H7 (cell line): ENCODE measurements around the gene TRPC4. TPM values are rescaled to one million over a fixed set of nuclear protein-coding genes. Genes with fewer than 3 reads are reported as not detected.
"Not testable (repeated sequence)": the region's sequence is repeated elsewhere in the genome, so short reads cannot be mapped to it uniquely, and the experiment has no call there.

Source experiments
- DNase-seq: peaks from one replicate; pipeline ENCODE4 v3.0.0; 2012
- H3K27me3 ChIP-seq: 2 replicates; pipeline ENCODE4 v1.6.0; 2011; ENCODE audit warnings: mild to moderate bottlenecking, low read length; ENCODE audit not compliant: control insufficient read depth, insufficient read depth
- H3K36me3 ChIP-seq: replicated peaks from 2 replicates; pipeline ENCODE4 v1.5.1; 2011; ENCODE audit warnings: low read length; ENCODE audit not compliant: control insufficient read depth, insufficient read depth
- H3K4me3 ChIP-seq: 2 replicates; pipeline ENCODE4 v1.5.1; 2011; ENCODE audit warnings: low read depth, mild to moderate bottlenecking, control low read depth, low read length, moderate library complexity; ENCODE audit not compliant: insufficient read depth
- total RNA-seq: library from RNA; depleted of rRNA; stranded (reverse); fragments of >200 nt; shearing (Covaris generic); gene quantifications from 2 replicates; pipeline ENCODE4 v1.2.3, GENCODE V29; 2014

The TRPC4 gene
- total RNA-seq, 1 experiment from 2014 or later, result 3.8 TPM

DNA sequence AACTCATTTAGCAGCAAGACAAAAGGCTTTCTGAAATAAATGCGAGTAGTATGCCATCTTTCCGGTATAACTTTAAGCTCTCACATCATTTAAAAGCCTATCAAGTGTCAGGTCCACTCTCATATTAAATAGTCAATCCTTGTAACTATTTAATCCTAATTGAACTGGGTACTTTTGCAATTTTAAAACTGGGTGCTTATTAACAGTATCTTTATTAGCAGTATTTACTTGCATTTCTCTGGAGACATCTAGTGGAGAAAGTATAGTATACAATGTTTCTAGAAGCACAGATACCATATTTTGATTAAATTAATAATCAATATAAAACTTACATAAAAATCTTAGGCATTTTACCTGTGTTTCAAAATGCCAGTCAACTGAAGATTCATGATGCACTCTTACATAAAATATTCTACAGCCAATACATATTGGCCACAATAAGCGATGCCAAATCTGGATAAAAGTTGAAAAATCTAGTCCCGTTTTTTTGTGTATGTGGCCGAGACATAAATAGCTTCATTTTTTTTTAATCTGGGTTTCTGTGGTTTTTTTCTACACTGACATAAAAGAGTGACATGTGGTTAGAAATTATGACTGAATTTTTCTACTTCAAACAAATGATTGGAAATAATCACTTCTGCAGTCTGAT, 266.7 kb downstream of the TRPC4 start:
- no peaks in the 10 kb centered on the region for H3K36me3 ChIP-seq
- no peak for DNase-seq
- H3K27me3 ChIP-seq, result no peaks in the 10 kb centered on the region
- H3K4me3 ChIP-seq, result no peak overlapping the region

DNA sequence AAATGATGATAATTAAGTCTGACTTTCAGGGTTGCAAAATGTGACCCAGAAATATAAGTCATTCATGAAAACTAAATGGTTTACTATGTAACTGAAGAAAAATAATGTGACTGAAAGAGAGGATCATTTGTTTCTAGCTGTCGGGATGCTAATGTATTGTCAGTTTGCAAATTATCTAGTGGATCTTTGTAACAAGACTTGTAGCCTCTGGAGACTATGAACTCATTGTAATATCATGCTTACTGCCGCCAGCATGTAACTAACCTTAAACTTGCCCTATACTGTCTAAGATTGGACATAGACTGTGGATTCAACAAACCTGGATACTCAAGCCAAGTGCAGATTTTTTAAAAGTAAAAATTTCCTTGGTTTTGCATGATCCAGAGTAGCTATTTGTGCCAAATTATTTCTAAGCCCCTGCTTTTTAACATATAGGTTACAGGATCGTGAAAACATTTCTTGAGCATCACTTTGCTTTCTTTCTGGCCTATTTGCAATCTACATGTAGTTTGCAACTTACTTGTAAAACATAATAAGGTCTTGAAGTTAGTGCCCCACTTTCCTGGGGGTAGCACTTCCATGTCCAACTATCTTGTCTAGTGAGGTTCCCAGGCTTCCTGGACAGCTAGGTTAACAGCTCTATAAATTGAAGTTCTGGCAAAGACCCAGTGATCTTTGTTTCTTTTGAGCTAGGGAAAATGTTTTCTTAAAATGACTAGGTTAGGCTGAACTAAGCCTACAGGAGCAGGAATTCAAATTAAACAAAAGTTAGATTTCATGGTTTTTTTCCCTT, 267.7 kb downstream of the TRPC4 start:
- no peak overlapping the region for H3K4me3 ChIP-seq
- no peak for DNase-seq
- no peaks in the 10 kb centered on the region for H3K36me3 ChIP-seq
- no peaks in the 10 kb centered on the region for H3K27me3 ChIP-seq

DNA sequence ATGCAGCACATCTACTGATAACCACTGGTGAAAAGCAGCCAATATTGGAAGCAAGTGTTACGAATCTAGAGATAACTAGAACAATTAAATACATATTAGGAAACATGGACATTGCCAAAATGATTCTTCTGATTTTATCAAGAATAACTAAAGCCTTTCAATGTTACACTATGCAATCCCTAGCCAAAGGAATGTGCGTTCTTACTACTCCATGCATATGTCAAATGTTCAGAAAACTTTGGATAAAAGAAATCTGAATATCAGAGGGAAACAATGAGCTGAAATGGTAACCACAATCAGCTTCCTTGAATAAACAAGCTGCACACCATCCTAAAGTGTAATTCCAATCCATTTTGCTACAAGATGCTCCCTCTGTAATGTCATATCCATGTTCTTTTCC, 270.1 kb downstream of the TRPC4 start:
- H3K36me3 ChIP-seq, result no peaks in the 10 kb centered on the region
- H3K4me3 ChIP-seq, result no peak overlapping the region
- DNase-seq, result no peak
- H3K27me3 ChIP-seq, result no peaks in the 10 kb centered on the region

DNA sequence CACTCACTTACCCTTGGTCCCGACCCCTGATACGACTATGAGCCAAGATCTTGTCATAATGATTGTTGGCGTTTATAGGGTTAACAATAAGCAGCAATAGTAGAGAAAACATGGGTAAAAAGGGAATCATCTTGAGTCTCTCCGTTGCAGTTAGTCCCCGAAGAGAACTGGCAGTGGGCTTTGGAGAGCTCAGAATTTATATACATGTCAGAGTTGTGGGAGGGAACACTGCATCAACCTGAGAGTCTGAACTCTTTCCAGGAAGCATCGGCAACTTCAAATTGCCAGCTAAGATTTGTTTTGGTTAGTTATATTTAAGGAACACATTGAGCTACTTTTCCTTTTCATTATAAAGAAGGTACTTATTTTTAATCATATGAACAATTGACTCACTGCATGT, 271.0 kb downstream of the TRPC4 start, which contains the start of gene POSTN:
Gene POSTN (minus strand): TSS at position 172 of the 400 bp plus-strand sequence. CDS start 42 bp downstream, at position 130.
- Histone ChIP-seq H3K27me3 (no peaks in the 10 kb centered on the region), H3K4me3 (no peak within 1 kb of the TSS)
- DNase-seq, result no peak

DNA sequence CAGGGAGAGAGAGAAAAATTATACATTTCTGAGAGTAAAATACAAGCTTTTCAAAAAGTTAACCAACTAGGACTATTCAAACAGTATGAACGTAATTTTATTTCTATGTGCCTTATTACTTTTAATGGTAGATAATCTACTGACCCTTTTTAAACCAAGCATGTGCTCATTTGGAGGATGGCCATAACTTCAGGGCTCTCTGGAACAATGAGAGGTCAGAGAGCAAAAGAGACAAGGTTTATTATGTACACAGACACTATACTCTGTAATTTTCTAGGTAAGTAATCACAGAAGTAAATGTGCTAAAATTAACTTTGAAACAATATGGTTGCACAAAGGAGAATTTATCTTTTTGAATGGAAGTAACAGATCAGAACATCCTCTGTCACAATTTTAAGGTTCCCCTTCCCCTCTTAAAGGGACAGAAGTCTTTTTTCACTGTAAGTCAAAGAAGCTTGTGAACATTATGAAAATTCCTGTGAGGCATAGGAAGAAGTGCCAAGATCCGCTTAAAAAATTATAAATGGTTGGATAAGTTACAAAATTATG, 272.0 kb downstream of the TRPC4 start:
- H3K36me3 ChIP-seq, result no peaks in the 10 kb centered on the region
- H3K4me3 ChIP-seq, result no peak overlapping the region
- DNase-seq, result no peak
- H3K27me3 ChIP-seq, result no peaks in the 10 kb centered on the region

More for the DNA sequence above, 271.0 kb downstream of the TRPC4 start, which contains the start of gene POSTN:
- no peaks in the 10 kb centered on the region for H3K36me3 ChIP-seq

DNA sequence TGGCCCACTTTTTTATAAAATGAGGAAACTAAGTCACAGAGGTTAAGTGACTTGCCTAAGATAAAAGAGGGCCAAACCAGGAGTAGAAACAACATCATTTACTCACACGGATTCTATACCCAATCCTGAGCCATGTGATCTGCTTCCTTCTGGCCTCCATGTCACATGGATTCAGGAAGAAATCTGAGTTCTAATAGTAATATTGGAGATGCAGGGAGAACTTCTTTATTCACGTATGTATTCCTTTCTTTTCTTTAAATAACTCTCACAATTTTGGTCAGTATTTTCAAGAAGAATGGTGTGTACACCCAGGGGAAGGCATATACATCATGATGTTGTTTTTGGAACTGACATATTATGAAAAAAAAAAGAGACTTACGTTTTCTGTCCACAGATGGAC, 272.8 kb downstream of the TRPC4 start:
- H3K27me3 ChIP-seq, result no peaks in the 10 kb centered on the region
- H3K4me3 ChIP-seq, result no peak overlapping the region
- H3K36me3 ChIP-seq, result no peaks in the 10 kb centered on the region
- DNase-seq, result no peak

DNA sequence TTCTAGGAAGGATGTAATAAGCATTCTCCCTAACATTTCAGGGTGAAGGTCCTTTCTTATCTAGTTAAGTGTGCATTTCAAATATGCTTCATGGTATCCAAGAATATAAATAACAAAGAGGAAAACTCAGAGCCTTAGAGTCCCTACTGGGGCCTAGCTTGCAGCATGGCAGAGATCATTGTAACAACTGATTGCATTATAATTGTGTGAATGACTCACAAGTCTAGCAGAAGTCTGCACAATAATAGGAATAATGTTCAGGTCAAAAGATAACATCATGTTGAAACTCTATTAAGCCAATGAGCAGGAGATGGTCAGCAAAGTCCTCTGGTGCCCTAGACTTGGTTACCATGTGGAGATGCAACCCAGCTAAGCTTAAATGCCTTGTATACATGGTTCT, 274.4 kb downstream of the TRPC4 start:
- Histone ChIP-seq H3K27me3 (no peaks in the 10 kb centered on the region), H3K4me3 (no peak overlapping the region), H3K36me3 (no peaks in the 10 kb centered on the region)
- DNase-seq, result no peak

DNA sequence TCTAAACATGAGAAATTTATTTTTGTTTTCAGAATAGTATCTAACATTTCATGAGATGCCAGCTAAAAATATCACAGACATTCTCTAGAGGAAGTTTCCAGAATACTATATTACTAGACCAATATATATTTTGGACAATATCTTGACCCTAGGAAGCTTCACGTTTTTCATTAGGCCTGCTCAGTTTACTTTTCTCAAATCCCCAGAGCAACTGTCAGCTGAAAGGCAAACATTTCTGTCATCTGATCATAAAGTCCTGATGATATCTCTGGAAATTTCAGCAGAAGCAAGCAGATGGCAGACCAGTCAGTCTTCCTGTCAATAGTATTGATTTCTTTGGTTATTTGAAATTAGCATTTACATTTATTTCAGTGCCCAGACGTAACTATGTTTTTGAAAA, 275.0 kb downstream of the TRPC4 start:
- H3K27me3 ChIP-seq, result no peaks in the 10 kb centered on the region
- H3K36me3 ChIP-seq, result no peaks in the 10 kb centered on the region
- no peak for DNase-seq
- H3K4me3 ChIP-seq, result no peak overlapping the region

DNA sequence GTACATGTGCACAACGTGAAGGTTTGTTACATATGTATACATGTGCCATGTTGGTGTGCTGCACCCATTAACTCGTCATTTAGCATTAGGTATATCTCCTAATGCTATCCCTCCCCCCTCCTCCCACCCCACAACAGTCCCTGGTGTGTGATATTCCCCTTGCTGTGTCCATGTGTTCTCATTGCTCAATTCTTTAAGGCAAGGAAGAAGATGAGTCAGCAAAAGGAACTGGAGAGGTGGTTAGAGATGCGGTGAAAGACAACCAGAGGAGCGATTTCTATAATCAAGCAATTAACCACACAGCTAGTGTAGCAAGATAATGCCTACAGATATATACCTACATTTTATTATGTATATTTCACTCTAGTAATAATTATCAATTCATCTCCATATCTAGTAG, 280.2 kb downstream of the TRPC4 start:
- H3K4me3 ChIP-seq, H3K36me3 ChIP-seq, H3K27me3 ChIP-seq, DNase-seq: not testable (repeated sequence)

DNA sequence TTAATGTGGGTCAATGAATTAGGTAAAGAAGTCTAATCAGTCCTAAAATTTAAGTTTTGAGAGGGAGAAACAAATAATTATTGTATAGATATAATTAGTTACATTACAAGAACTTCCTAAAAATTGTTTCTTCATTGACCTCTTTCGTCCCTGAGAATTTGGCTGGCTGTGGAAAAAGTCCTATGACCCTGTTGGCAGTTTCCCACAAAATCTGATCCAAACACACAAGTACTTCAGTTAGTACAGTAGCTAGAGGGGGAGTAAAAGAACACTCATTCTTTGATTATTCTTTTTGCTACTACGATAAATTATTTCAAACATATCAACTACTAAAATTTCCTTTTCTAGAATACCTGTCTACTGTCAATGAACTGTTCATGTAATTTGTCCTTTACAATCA, 282.3 kb downstream of the TRPC4 start:
- no peak for DNase-seq
- Histone ChIP-seq H3K36me3 (no peaks in the 10 kb centered on the region), H3K4me3 (no peak overlapping the region), H3K27me3 (no peaks in the 10 kb centered on the region)
